Pons (tissue), 1 donor: ENCODE data around the gene TNC.

ENCODE experiments used
- DNase-seq: peaks from one replicate; pipeline ENCODE4 v3.0.0-alpha.2; 2016; ENCODE audit warnings: low spot score

TNC gene

GRCh38 chr9:115010874-115011273 lies 107.1 kb downstream of the TNC start:
- no peak for DNase-seq

- DNase-seq, result peak; percentile 9
Measured at GRCh38 chr9:115008536-115009270, 109.3 kb downstream of the TNC start.

- DNase-seq, result no peak
Measured at GRCh38 chr9:115006660-115007059, 111.3 kb downstream of the TNC start.

GRCh38 chr9:115005322-115005721 lies 112.6 kb downstream of the TNC start:
- DNase-seq, result no peak

GRCh38 chr9:115004545-115004944 lies 113.4 kb downstream of the TNC start:
- no peak for DNase-seq

GRCh38 chr9:115002371-115003120 lies 115.4 kb downstream of the TNC start:
- DNase-seq, result peak; percentile 13

GRCh38 chr9:115000217-115000639 lies 117.7 kb downstream of the TNC start:
- peak; percentile 17 for DNase-seq

GRCh38 chr9:114998326-114998725 lies 119.6 kb downstream of the TNC start:
- no peak for DNase-seq

GRCh38 chr9:114995681-114996221 lies 122.2 kb downstream of the TNC start:
- peak; percentile 60 for DNase-seq

- DNase-seq, result no peak
Measured at GRCh38 chr9:114994768-114995167, 123.2 kb downstream of the TNC start.

GRCh38 chr9:114991861-114992260 lies 126.1 kb downstream of the TNC start:
- DNase-seq, result no peak

GRCh38 chr9:114990901-114991300 lies 127.1 kb downstream of the TNC start:
- DNase-seq, result no peak

GRCh38 chr9:114989600-114990410 lies 128.2 kb downstream of the TNC start:
- DNase-seq, result no peak

GRCh38 chr9:114988962-114989599 lies 128.9 kb downstream of the TNC start:
- no peak for DNase-seq

- no peak for DNase-seq
Measured at GRCh38 chr9:114987116-114987515, 130.8 kb downstream of the TNC start.

- DNase-seq, result no peak
Measured at GRCh38 chr9:114985959-114986501, 131.9 kb downstream of the TNC start.

- no peak for DNase-seq
Measured at GRCh38 chr9:114981063-114981462, 136.9 kb downstream of the TNC start.

GRCh38 chr9:114973216-114973615 lies 144.7 kb downstream of the TNC start:
- no peak for DNase-seq

- no peak for DNase-seq
Measured at GRCh38 chr9:114972510-114973136, 145.3 kb downstream of the TNC start.
